Left renal cortex interstitium (tissue), 4 donors: ENCODE measurements around the gene MRGPRD. TPM values are rescaled to one million over a fixed set of nuclear protein-coding genes. Genes with fewer than 3 reads are reported as not detected.

Experiments used
- DNase-seq, 4 donors: peaks; one replicate each; pipeline ENCODE4 v3.0.0-alpha.2; 2013; ENCODE audit warnings: low read depth in 4 of 4, low spot score in 2 of 4, missing footprints in 1 of 4
- polyA plus RNA-seq, 4 donors: library from polyadenylated mRNA; unstranded; fragments of 120-200 nt; gene quantifications; one replicate each; pipeline ENCODE4 v1.2.1, GENCODE V29; 2013; ENCODE audit not compliant: insufficient read length in 4 of 4

The MRGPRD gene
- polyA plus RNA-seq, 4 donors, result 0.11 TPM; not detected in 3

- no peak for DNase-seq
Measured at GRCh38 chr11:68935066-68935465, 45.7 kb downstream of the MRGPRD start.

DNA sequence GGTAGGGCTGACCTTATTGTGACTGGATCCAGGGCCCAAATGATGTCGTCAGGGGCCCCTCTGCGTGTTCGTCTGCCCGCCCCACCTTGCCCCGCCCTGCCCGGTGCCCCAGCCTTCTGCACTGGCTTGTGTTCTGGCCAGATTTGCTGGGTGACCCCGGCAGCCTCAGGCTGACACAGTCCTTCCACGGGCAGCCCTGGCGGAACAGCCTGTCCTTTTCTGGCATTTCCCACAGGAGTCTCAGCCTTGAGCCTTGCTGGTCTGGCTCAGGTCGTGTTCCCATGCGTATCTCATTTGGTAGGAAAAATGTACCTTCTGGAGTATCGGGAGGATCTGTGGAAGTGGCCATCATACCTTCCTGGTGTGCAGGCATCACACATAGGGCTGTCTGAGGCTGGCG is 46.1 kb downstream of the MRGPRD start:
- no peak for DNase-seq

GRCh38 chr11:68934321-68934645 is 46.5 kb downstream of the MRGPRD start:
- no peak for DNase-seq

- no peak for DNase-seq
Measured at GRCh38 chr11:68933605-68934320, 47.0 kb downstream of the MRGPRD start.

GRCh38 chr11:68932933-68933577 is 47.7 kb downstream of the MRGPRD start:
- no peak for DNase-seq

- DNase-seq, result no peak
Measured at GRCh38 chr11:68932358-68932757, 48.4 kb downstream of the MRGPRD start.

GRCh38 chr11:68931911-68932310 is 48.9 kb downstream of the MRGPRD start:
- no peak for DNase-seq

DNA sequence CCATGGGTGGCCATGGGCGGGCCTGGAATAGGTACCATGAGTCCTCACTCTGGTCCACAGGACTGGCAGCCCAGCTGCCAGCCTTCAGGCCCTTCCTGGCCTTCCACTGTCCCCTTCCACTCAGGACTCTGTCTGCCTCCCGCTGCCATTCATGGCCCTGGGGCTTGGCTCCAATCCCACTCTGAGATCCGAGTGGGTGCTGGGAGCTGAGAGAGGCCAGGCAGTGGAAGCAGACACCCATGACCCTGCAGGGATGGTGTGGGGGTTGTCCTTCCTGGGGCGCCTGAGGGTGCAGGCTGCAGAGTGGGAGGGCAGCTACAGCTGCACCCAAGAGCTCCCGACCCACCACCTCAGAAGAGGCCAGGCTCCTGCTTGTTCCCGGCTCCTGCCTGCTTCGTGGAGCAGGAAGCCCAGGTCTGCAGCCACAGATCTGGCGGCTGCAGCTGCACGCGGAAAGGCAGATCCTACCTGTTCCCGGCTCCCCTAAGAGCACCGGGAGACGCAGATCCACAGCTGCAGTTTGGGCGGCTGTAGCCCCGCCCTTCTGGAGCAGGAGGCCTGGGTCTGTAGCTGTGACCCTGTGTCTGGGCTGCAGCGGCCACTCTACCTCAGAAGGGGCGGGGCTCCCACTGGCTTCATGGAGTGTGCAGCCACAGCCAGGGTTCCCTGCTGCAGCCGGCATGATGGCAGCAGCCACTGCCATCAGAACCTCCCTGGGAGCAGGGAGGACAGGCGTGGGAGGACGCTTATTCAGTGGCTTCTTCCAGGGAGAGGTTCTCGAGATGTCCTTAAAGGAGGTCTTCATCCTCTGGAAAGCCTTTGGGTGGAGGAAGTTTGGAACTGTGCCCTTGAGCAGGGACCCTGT is 49.6 kb downstream of the MRGPRD start:
- no peak for DNase-seq

Other genes with a start within 250 kb of the MRGPRD start
- gene TESMIN, start 229.5 kb downstream of the MRGPRD start, polyA plus RNA-seq, result 10 to 100 TPM; 15.2 to 23.3 (median 17.9) TPM
- gene CPT1A, start 139.1 kb downstream of the MRGPRD start, polyA plus RNA-seq, result 10 to 100 TPM; 28.0 to 36.3 (median 34.2) TPM
- gene MRPL21, start 77.2 kb downstream of the MRGPRD start, polyA plus RNA-seq, result 10 to 100 TPM; 67.5 to 81.3 (median 76.1) TPM
- gene IGHMBP2, start 77.1 kb downstream of the MRGPRD start, polyA plus RNA-seq, result 10 to 100 TPM; 13.2 to 19.4 (median 16.5) TPM
- gene MRGPRF, start 32.3 kb upstream of the MRGPRD start, polyA plus RNA-seq, result 10 to 100 TPM; 23.2 to 35.3 (median 26.0) TPM
- gene TPCN2, start 67.9 kb upstream of the MRGPRD start, polyA plus RNA-seq, result 10 to 100 TPM; 12.9 to 20.8 (median 17.1) TPM
- 1 to 10 TPM in 1 of 4 donors, under 1 TPM in 3; 0.37 to 2.3 (median 0.50) TPM for gene SMIM38, start 174.9 kb upstream of the MRGPRD start, polyA plus RNA-seq